22Rv1 (cell line): ENCODE results near the gene POP4.

Experiments
- H3K27ac ChIP-seq: fragments of 450-650 bp; 2 replicates; pipeline ENCODE4 v1.5.1; 2017
- ZFX ChIP-seq: fragments of 450-650 bp; IDR thresholded peaks from 2 replicates; pipeline ENCODE4 v1.6.1; 2017; ENCODE audit warnings: antibody characterized with exemption, borderline replicate concordance
- TF ChIP-seq, protein P1 (sequence below): fragments of 450-650 bp; IDR thresholded peaks from 2 replicates; pipeline ENCODE4 v1.5.1; 2017; ENCODE audit warnings: mild to moderate bottlenecking

Gene POP4

DNA sequence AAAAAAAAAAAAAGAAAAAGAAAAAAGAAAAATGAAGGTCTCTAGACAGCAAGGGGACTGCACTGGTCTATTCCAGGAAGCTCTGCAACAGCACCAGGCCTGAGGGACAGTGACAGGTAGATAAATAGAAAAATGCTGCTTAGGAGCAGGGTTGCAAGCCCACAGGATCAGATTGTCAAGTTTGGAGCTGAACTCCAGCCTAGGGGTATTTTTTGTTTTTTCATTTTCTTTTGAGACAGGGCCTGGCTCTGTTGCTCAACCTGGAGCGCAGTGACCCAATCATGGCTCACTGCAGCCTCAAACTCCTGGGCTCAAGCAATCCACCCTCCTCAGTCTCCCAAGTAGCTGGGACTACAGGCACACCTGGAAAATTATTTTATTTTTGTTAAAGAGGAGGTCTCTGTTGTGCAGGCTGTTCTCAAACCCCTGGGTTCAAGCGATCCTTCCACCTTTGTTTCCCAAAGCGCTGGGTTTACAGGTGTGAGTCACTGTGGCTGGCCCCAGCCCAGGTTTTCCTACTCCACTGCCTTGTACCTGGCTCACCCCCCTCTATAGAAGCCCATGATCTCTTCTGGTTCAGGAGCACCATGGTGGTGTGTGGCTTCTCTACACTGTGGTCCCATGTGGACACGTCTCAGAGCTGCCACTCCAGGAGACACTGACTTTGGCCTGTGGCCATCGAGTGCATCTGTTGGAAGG lies 23.9 kb downstream of the POP4 start:
- no peak for TF ChIP-seq ZFX
- TF ChIP-seq, protein P1, sequence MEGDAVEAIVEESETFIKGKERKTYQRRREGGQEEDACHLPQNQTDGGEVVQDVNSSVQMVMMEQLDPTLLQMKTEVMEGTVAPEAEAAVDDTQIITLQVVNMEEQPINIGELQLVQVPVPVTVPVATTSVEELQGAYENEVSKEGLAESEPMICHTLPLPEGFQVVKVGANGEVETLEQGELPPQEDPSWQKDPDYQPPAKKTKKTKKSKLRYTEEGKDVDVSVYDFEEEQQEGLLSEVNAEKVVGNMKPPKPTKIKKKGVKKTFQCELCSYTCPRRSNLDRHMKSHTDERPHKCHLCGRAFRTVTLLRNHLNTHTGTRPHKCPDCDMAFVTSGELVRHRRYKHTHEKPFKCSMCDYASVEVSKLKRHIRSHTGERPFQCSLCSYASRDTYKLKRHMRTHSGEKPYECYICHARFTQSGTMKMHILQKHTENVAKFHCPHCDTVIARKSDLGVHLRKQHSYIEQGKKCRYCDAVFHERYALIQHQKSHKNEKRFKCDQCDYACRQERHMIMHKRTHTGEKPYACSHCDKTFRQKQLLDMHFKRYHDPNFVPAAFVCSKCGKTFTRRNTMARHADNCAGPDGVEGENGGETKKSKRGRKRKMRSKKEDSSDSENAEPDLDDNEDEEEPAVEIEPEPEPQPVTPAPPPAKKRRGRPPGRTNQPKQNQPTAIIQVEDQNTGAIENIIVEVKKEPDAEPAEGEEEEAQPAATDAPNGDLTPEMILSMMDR = no peak
- H3K27ac ChIP-seq = no peak overlapping the region

DNA sequence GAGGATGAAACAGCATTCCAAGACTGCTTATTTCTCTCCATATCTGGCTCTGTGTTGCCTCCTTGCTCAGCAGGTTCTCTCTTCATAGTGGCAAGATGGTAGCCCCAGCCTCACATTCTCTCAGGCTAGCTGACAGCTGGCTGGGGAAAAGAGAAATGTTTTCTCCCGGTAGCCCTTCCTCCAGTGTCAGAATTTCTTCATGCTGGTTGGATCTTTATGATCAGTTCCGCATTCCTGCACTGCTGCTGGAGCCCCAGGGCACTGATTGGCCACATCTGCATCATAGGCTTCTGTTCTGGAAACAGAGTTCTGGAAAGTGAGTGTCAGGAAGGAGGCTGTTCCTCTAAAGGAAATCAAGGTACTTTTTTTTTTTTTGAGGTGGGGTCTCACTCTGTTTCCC lies 24.6 kb downstream of the POP4 start:
- no peak for TF ChIP-seq ZFX
- TF ChIP-seq, protein P1 = no peak
- H3K27ac ChIP-seq = no peak overlapping the region

DNA sequence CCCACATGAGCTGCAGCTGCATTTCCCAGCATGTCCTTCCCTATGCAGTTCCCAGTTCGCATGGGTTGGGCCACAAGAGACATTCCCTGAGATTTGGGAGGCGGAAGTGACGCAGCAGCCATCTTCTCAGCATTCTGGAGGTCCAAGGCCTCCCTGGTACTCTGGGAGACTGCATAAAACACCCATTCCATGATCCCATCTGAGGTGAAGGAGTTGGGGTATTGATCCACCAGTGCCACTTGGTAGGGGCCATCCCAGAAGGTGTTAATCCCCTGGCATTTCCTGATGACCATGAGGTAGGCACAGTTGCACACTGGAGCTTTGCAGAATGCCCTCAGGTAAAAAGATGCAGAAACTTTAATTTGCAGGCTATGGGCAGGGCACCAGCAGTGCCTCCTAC lies 25.4 kb downstream of the POP4 start:
- no peak overlapping the region for H3K27ac ChIP-seq
- TF ChIP-seq, protein P1 = no peak

DNA sequence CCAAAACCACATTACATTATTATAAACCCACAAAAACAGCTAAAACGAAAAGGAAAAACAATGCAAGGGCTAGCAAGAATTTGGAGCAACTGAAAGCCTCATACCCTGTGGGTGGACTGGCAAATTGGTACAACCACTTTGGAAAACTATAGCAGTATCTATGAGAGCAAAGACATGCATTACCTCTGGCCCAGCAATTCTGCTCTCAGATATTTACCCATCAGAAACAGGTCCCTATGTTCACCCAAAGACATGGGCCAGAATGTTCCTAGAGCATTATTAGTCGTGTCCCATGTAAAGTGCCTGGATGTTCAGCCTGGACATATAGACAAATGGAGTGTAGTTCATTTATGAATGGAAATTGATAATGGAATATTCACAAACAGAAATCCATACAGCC lies 27.9 kb downstream of the POP4 start:
- TF ChIP-seq, protein P1 = no peak
- TF ChIP-seq ZFX = no peak

DNA sequence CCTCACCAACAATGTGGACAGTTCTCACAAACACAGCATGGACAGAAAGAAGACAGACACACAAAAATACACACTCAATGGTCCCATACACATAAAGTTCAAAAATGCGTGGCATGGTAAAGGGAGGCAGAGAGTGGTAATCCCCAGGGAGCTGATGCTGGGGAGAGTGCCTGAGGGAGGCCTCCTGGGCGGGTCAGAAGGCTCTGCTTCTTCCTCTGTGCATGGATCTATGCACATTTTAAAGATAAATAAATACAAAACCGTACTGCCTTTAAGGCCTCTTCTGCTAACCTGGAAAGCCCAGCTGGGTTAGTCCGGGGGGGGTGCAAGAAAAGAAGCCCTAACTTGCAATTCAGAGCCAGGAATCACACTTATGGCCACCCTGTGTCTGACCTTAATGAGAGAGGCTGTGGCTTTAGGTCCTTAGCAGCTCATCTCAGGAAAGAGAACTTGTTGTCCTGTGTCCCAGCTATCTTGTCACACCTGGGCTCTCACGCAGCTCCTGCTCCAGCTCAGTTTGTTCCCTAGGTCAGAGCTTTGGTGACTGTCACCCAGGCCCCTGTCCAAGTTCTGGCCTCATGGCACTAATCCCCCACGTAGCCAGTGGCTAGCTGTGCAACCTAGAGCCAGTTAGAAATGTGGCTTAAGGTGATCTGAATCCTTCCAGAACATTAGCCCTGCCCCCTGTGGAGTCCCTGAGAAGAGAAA lies 28.5 kb downstream of the POP4 start:
- no peak overlapping the region for H3K27ac ChIP-seq
- TF ChIP-seq, protein P1 = no peak
- TF ChIP-seq ZFX = no peak

More for the DNA sequence above, 27.9 kb downstream of the POP4 start:
- no peak overlapping the region for H3K27ac ChIP-seq

DNA sequence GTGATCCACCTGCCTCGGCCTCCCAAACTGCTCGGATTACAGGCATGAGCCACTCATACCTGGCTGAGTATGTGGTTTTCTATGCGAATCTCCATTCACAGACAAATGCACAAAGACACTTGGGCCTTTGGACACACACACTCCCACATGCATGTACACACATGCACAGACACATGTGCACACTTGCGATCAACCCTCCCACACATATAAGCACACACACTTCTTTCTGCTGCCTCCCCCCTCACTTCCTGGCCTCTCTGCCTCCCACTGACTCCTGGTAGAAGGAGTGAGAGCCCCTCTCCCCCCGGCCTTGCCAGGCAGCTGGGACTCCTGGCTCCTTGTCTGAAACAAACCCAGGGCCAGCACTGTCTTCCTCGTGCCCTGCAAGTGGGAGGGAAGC lies 29.9 kb downstream of the POP4 start:
- no peak overlapping the region for H3K27ac ChIP-seq
- TF ChIP-seq, protein P1 = no peak
- no peak for TF ChIP-seq ZFX

DNA sequence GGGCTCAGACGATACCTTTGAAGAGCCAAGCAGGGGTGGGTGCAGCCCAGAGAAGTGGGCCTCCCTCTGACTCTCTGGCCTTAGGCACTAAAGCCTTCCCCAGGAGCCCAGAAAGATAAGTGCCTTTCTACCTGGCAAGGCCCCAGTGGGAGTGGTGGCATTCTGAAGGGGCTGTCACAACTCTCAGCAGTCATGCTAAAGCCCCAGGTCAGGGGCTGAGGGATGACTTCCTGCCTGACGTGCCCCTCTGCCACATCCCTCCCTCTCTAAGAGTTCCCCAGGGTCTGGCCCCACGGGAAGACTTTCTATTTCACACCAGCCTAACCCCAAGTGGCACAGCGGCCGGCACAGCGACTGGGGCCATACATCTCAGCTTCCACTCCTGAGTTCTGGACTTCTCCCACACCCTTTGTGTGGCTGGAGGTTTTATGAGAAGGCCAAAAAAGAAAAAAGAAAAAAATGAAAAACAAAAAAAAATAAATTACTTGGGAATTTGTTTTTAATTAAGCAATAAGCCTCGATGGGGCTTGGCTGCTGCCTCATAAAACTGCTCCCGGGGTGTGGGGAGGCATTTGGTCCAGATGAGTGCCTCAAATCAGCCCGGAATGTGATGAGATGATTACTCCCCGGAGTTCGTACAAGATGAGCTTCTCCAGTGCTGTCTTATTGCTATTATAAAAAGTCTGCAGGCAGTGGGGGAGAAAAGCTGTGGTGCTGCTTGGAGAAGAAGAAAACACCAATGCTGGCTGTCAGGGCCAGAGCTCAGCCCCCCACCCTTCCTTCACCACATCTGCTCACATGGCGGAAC lies 30.7 kb downstream of the POP4 start:
- TF ChIP-seq ZFX = no peak
- TF ChIP-seq, protein P1 = no peak
- H3K27ac ChIP-seq = no peak overlapping the region
